Left forelimb (tissue), 1 donor: ENCODE results near the gene ELK1.
"Not testable (repeated sequence)": the region's sequence is repeated elsewhere in the genome, so short reads cannot be mapped to it uniquely, and the experiment has no call there.

Experiments used
- DNase-seq: peaks from one replicate; pipeline ENCODE4 v3.0.0-alpha.2; 2018; ENCODE audit warnings: low spot score

ELK1 gene

GRCh38 chrX:47650164-47651042 lies at the start of gene ELK1:
Gene ELK1, minus strand, starts transcription at chrX:47650563. Its CDS starts 9,122 bp downstream, at chrX:47641441.
- DNase-seq = peak; percentile 93

- no peak for DNase-seq
These were observed 46.8 kb upstream of the ELK1 start for GRCh38 chrX:47697181-47697580.

GRCh38 chrX:47690175-47690574 lies 39.8 kb upstream of the ELK1 start:
- no peak for DNase-seq

- no peak for DNase-seq
These were observed 36.9 kb upstream of the ELK1 start for GRCh38 chrX:47687263-47687662.

GRCh38 chrX:47683829-47684205 lies 33.5 kb upstream of the ELK1 start:
- no peak for DNase-seq

- no peak for DNase-seq
These were observed 32.9 kb upstream of the ELK1 start for GRCh38 chrX:47683184-47683828.

- DNase-seq = not testable (repeated sequence)
These were observed 25.8 kb upstream of the ELK1 start for GRCh38 chrX:47675959-47676859.

GRCh38 chrX:47674776-47675175 lies 24.4 kb upstream of the ELK1 start:
- DNase-seq = no peak

GRCh38 chrX:47665797-47666196 lies 15.4 kb upstream of the ELK1 start:
- DNase-seq = not testable (repeated sequence)

GRCh38 chrX:47664737-47665136 lies 14.4 kb upstream of the ELK1 start:
- no peak for DNase-seq

- no peak for DNase-seq
These were observed 11.8 kb upstream of the ELK1 start for GRCh38 chrX:47662144-47662657.

- DNase-seq = no peak
These were observed 11.2 kb upstream of the ELK1 start for GRCh38 chrX:47661539-47661938.

- DNase-seq = no peak
These were observed 9.0 kb upstream of the ELK1 start for GRCh38 chrX:47659421-47659726.

GRCh38 chrX:47658684-47659420 lies 8.5 kb upstream of the ELK1 start, which contains the start of gene UXT:
Gene UXT, minus strand, starts transcription at chrX:47659180. Its CDS starts 253 bp downstream, at chrX:47658927.
- peak; percentile 91 for DNase-seq

- no peak for DNase-seq
These were observed 7.9 kb upstream of the ELK1 start for GRCh38 chrX:47658301-47658683.

- no peak for DNase-seq
These were observed 911 bp upstream of the ELK1 start for GRCh38 chrX:47651043-47651905.

GRCh38 chrX:47649781-47650163 lies 591 bp downstream of the ELK1 start:
- DNase-seq = no peak

GRCh38 chrX:47649271-47649670 lies 1.1 kb downstream of the ELK1 start:
- no peak for DNase-seq

GRCh38 chrX:47648376-47648775 lies 2.0 kb downstream of the ELK1 start:
- no peak for DNase-seq

GRCh38 chrX:47646636-47647035 lies 3.7 kb downstream of the ELK1 start:
- DNase-seq = no peak

- DNase-seq = no peak
These were observed 4.8 kb downstream of the ELK1 start for GRCh38 chrX:47645530-47645929.
